ACC112 (cell line): ENCODE measurements around the gene POMT2.
"Not testable (repeated sequence)": the region's sequence is repeated elsewhere in the genome, so short reads cannot be mapped to it uniquely, and the experiment has no call there.

Experiments used
- H2AFZ ChIP-seq: fragments of 200-600 bp; sonication (generic); one replicate; pipeline ENCODE4 v1.6.0; 2017; ENCODE audit warnings: antibody characterized with exemption, low read length; ENCODE audit not compliant: unreplicated experiment
- H3K27ac ChIP-seq: fragments of 200-600 bp; sonication (generic); 2 replicates; pipeline ENCODE4 v1.5.1; 2014; ENCODE audit warnings: low read depth, mild to moderate bottlenecking, antibody characterized with exemption, low read length, moderate library complexity
- H3K27me3 ChIP-seq: fragments of 200-600 bp; sonication (generic); 2 replicates; pipeline ENCODE4 v1.6.1; 2014; ENCODE audit warnings: mild to moderate bottlenecking, antibody characterized with exemption, low read length, moderate library complexity, mixed read lengths; ENCODE audit not compliant: insufficient read depth
- H3K36me3 ChIP-seq: fragments of 200-600 bp; sonication (generic); 2 replicates; pipeline ENCODE4 v1.6.1; 2016; ENCODE audit warnings: mild to moderate bottlenecking, antibody characterized with exemption, low read length, moderate library complexity, mixed read lengths; ENCODE audit not compliant: insufficient read depth
- H3K4me1 ChIP-seq: fragments of 200-600 bp; sonication (generic); one replicate; pipeline ENCODE4 v1.6.1; 2016; ENCODE audit warnings: low read length, mixed read lengths; ENCODE audit not compliant: insufficient read depth, unreplicated experiment, control insufficient read depth
- H3K4me3 ChIP-seq: fragments of 200-600 bp; sonication (generic); 2 replicates; pipeline ENCODE4 v1.5.1; 2014; ENCODE audit warnings: mild to moderate bottlenecking, low read depth, low read length
- H3K79me2 ChIP-seq: fragments of 200-600 bp; sonication (generic); one replicate; pipeline ENCODE4 v1.6.0; 2016; ENCODE audit warnings: low read length; ENCODE audit not compliant: control insufficient read depth, unreplicated experiment, insufficient read depth

POMT2 gene

GRCh38 chr14:77342726-77343397, 22.2 kb upstream of the POMT2 start:
- no peaks in the 10 kb centered on the region for H3K36me3 ChIP-seq
- H3K4me1 ChIP-seq, result no peaks in the 10 kb centered on the region
- no peak overlapping the region for H3K4me3 ChIP-seq
- H3K79me2 ChIP-seq, result no peaks in the 10 kb centered on the region
- no peaks in the 10 kb centered on the region for H3K27me3 ChIP-seq
- no peak overlapping the region for H3K27ac ChIP-seq
- no peak overlapping the region for H2AFZ ChIP-seq

- H3K27me3 ChIP-seq, result no peaks in the 10 kb centered on the region
- H3K36me3 ChIP-seq, result no peaks in the 10 kb centered on the region; the same call in 1 of the 2 replicates
- no peaks in the 10 kb centered on the region for H3K79me2 ChIP-seq
- H2AFZ ChIP-seq, result no peak overlapping the region
- no peak overlapping the region for H3K4me3 ChIP-seq
- H3K27ac ChIP-seq, result no peak overlapping the region
- H3K4me1 ChIP-seq, result no peaks in the 10 kb centered on the region
Observed at GRCh38 chr14:77340389-77340788, 19.7 kb upstream of the POMT2 start.

DNA sequence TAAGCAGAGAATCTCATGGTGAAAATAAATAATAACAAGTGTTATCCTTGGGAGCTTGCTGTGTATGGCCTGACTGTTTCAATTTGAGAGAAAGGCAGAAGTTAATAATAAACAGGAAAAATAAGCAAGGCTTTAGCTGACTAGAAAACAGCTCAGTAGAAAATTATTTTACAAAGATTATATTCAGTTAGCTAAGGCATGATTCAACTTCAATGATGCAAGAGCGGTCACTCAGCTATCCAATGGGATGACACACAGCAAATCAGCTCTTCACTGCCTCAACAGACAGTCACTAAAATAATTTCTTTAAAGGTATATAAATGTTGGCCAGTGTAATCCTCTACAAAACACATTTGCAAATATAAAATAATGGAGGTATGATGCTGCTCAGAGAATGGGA, 18.7 kb upstream of the POMT2 start:
- H3K4me3 ChIP-seq, result no peak overlapping the region
- no peaks in the 10 kb centered on the region; the same call in 1 of the 2 replicates for H3K36me3 ChIP-seq
- no peaks in the 10 kb centered on the region for H3K4me1 ChIP-seq
- no peak overlapping the region for H2AFZ ChIP-seq
- no peaks in the 10 kb centered on the region for H3K79me2 ChIP-seq
- no peak overlapping the region for H3K27ac ChIP-seq
- no peaks in the 10 kb centered on the region for H3K27me3 ChIP-seq

DNA sequence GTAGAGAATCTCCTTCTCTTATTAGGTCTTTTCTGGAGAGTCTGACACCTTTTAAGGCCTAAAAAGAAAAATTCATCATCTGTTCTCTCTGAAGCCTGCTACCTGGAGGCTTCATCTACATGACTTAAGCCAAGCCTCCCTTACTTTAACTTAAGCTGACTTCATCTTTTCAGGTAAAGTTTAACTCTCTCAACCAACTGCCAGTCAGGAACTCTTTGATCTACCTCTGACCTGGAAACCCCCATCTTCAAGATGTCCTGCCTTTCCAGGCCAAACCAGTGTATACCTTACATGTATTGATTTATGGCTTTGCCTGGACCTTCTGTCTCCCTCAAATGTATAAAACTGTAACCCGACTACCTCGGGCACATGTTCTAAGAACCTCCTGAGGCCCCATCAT, 17.6 kb upstream of the POMT2 start:
- H3K36me3 ChIP-seq, result no peaks in the 10 kb centered on the region; the same call in 1 of the 2 replicates
- H3K27me3 ChIP-seq, result no peaks in the 10 kb centered on the region
- no peak overlapping the region for H3K4me3 ChIP-seq

DNA sequence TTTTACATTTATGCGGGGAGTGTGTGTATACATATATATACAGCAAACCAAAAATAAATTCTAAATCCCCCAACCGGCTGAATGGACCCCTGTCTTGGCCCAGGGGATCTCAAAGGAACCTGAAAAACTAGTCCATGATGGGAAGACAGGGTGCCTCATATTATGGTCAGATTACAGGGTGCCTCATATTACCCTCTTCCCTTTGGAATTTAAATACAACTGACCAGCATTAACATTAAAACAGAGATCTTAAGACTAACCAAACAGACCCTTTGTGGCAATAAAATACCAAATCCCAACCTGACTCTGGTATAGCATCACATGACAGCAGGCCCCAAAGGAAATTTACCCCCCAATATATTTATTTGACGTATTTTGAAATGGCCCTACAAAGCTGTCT, 17.2 kb upstream of the POMT2 start:
- H3K79me2 ChIP-seq, result no peaks in the 10 kb centered on the region
- no peaks in the 10 kb centered on the region; the same call in 1 of the 2 replicates for H3K36me3 ChIP-seq
- H3K4me1 ChIP-seq, result no peaks in the 10 kb centered on the region
- no peak overlapping the region for H2AFZ ChIP-seq
- no peak overlapping the region for H3K4me3 ChIP-seq
- no peak overlapping the region for H3K27ac ChIP-seq
- no peaks in the 10 kb centered on the region for H3K27me3 ChIP-seq

More for the DNA sequence above, 17.6 kb upstream of the POMT2 start:
- H2AFZ ChIP-seq, result no peak overlapping the region
- H3K4me1 ChIP-seq, result no peaks in the 10 kb centered on the region
- H3K27ac ChIP-seq, result no peak overlapping the region
- H3K79me2 ChIP-seq, result no peaks in the 10 kb centered on the region

DNA sequence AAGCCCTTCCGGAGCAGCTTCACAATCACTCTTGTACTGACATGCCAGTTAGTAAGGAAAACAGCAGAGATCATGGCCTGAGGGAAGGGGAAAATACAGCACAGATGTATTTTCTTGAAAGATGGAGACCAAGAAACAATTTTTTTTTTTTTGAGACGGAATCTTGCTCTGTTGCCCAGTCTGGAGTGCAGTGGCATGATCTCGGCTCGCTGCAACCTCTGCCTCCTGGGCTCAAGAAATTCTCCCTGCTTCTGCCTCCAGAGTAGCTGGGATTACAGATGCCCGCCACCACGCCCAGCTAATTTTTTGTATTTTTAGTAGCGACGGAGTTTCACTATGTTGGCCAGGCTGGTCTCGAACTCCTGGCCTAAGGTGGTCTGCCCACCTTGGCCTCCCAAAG, 16.6 kb upstream of the POMT2 start:
- H3K79me2 ChIP-seq, H3K27ac ChIP-seq, H3K36me3 ChIP-seq, H2AFZ ChIP-seq, H3K27me3 ChIP-seq, H3K4me3 ChIP-seq, H3K4me1 ChIP-seq: not testable (repeated sequence)

DNA sequence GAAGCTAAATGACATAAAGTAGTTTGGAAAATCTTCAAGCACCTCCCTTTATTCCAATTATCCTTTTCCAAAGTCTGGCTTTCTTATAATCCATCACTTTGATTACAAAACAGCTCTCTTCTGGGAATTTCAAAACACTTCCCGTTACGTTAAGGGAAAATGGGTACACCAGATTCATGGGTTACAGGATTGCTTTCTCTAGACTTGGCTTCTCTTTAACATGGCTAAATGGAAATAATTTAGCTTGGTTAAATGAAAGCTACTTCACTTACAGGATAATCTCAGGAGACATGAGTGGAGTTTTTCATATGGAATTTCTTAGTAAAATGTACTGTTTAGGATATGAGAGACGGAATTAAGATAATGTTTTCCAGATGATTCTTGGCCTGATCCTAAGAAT, 14.9 kb upstream of the POMT2 start:
- Histone ChIP-seq H3K27ac (no peak overlapping the region), H3K4me1 (no peaks in the 10 kb centered on the region), H3K4me3 (no peak overlapping the region), H3K36me3 (no peaks in the 10 kb centered on the region; the same call in 1 of the 2 replicates), H2AFZ (no peak overlapping the region), H3K27me3 (no peaks in the 10 kb centered on the region), H3K79me2 (no peaks in the 10 kb centered on the region)

DNA sequence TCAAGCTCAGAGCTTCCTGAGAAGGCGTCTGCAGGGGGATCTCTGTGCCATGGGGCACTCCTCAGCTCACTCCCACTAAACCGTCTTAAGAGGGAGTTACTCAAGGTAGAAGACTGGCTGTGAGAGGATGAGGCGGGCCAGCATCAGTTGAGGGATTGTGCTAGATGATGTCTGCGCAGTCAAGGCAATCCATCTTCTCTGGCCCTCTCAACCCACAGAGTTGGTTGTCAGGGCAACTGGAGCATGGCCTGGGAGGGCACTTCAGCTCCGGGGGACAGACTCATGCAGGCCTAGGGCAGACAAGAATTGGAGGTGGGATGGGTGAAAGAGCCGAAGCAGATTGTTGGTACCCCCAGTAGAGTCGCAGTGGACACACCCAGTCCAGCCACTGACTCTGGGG, 9.2 kb upstream of the POMT2 start:
- Histone ChIP-seq H3K27ac (no peak overlapping the region), H3K36me3 (no peaks in the 10 kb centered on the region), H3K79me2 (no peaks in the 10 kb centered on the region), H3K4me1 (no peaks in the 10 kb centered on the region), H3K27me3 (no peaks in the 10 kb centered on the region), H2AFZ (no peak overlapping the region), H3K4me3 (no peak overlapping the region)

DNA sequence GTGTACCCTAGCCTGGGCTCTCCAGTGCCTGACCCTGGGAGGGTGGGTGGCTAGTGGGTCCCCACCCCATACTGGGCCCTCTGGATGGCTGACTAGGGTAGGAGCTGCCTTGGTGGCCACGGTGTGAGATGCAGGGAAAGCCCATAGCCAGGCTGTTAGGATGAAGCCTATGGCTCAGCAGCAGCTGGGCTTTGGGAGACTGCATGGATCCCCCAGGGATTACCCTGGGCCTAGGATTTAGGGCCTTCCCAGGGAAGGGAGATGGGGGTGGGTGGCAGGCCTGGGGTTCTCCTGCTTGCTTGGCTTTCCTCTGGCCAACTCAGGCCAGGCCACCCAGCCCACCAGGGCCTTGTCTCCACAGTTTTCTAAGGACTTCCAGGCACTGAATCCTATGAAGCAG, 6.4 kb upstream of the POMT2 start:
- Histone ChIP-seq H3K27me3 (no peaks in the 10 kb centered on the region), H3K79me2 (no peaks in the 10 kb centered on the region), H3K27ac (no peak overlapping the region), H2AFZ (no peak overlapping the region), H3K4me3 (no peak overlapping the region), H3K4me1 (peaks cover 4% of the 10 kb centered on the region), H3K36me3 (no peaks in the 10 kb centered on the region)

GRCh38 chr14:77325746-77326094, 5.0 kb upstream of the POMT2 start:
- no peaks in the 10 kb centered on the region for H3K27me3 ChIP-seq
- H2AFZ ChIP-seq, result no peak overlapping the region
- H3K27ac ChIP-seq, result no peak overlapping the region

DNA sequence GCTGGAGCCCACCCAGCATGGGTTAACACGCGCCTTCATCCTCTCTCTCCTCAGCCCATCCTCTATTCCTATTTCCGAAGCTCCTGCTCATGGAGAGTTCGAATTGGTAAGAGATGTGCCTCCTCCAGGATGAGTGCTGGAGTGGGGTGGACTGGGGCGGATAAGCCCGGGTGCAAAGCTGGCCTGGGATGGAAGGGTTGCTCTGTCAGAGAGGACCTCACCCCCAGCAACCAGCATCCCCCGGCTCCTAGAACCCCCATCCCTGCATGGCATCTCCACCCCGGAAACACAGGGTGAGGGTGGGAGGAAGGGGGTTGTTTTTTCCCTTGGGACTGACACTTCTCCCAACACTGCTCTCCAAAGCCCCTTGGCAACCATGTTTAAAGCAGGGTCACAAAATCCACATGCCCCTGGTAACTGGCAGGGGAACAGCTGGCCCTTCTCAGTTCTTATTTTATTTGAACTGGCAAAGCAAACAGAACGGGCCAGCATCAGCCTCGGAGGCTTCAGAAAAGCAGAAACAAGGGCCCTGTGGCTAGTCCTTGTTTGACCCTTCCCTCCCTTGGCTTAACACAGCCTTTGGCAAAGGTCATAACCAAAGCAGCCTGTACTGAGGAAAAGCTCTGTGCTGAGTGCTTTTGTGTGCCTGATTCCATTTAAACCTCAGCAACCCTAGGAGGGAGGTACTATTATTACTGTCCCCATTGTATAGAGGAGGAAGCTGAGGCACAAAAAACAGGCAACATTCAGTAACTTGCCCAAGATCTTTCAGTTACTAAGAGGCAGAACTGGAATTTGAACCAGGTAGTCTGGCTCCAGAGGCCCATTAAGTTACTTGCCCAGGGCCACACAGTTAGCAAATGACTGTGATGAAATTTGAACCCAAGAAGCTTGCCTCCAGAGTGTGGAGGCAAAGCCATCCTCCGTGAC, 4.4 kb upstream of the POMT2 start:
- Histone ChIP-seq H3K36me3 (no peaks in the 10 kb centered on the region), H2AFZ (no peak overlapping the region), H3K4me3 (no peak overlapping the region), H3K27ac (no peak overlapping the region), H3K27me3 (no peaks in the 10 kb centered on the region), H3K79me2 (no peaks in the 10 kb centered on the region), H3K4me1 (peaks cover 5% of the 10 kb centered on the region)

More at GRCh38 chr14:77325746-77326094, 5.0 kb upstream of the POMT2 start:
- Histone ChIP-seq H3K4me3 (no peak overlapping the region), H3K36me3 (no peaks in the 10 kb centered on the region), H3K79me2 (no peaks in the 10 kb centered on the region), H3K4me1 (peaks cover 5% of the 10 kb centered on the region)
